Measurements from ENCODE around the gene MOSMO.

MOSMO gene

GRCh38 chr16:21963887-21964286 lies 44.0 kb upstream of the MOSMO start:
- H3K79me2 ChIP-seq (ENCODE audit: insufficient read depth, low read length), result no peaks in the 10 kb centered on the region
- H3K9ac ChIP-seq (ENCODE audit: low read depth, low read length), result no peak overlapping the region
- no peak for ATAC-seq (ENCODE audit: insufficient read depth, low read depth)
- H3K4me1 ChIP-seq (ENCODE audit: insufficient read depth, low read length), result no peaks in the 10 kb centered on the region
- no peaks in the 10 kb centered on the region for H3K27me3 ChIP-seq (ENCODE audit: insufficient read depth, low read length, poor library complexity)
- H3K27ac ChIP-seq (ENCODE audit: low read length), result no peak overlapping the region
- H3K36me3 ChIP-seq (ENCODE audit: insufficient read depth, low read length), result peaks cover 97% of the 10 kb centered on the region
- TF ChIP-seq CTCF (IDR thresholded peaks at IDR 0.05; ENCODE audit: borderline replicate concordance, extremely low read depth, low read length, poor library complexity, severe bottlenecking), result no peak
- no peak for TF ChIP-seq EZH2 (IDR thresholded peaks at IDR 0.05; ENCODE audit: borderline replicate concordance, low read depth, low read length, severe bottlenecking)
- H3K9me3 ChIP-seq (ENCODE audit: insufficient read depth, low read length, severe bottlenecking), result no peaks in the 10 kb centered on the region
- DNase-seq, result no peak
- H4K20me1 ChIP-seq (ENCODE audit: insufficient read depth, low read length), result no peaks in the 10 kb centered on the region; the same call in 1 of the 2 replicates
- no peak overlapping the region for H3K4me2 ChIP-seq (ENCODE audit: insufficient read depth, low read length)
- no peak overlapping the region for H2AFZ ChIP-seq (ENCODE audit: low read depth, low read length)
- H3K4me3 ChIP-seq (ENCODE audit: low read depth in 1 of 2, low read length in 2 of 2), result no peak overlapping the region

- no peak for ATAC-seq (ENCODE audit: insufficient read depth, low read depth)
- no peaks in the 10 kb centered on the region for H3K79me2 ChIP-seq (ENCODE audit: insufficient read depth, low read length)
- TF ChIP-seq EZH2 (IDR thresholded peaks at IDR 0.05; ENCODE audit: borderline replicate concordance, low read depth, low read length, severe bottlenecking) (no peak), CTCF (IDR thresholded peaks at IDR 0.05; ENCODE audit: borderline replicate concordance, extremely low read depth, low read length, poor library complexity, severe bottlenecking) (no peak)
These were observed 43.6 kb upstream of the MOSMO start for GRCh38 chr16:21964353-21964752.

GRCh38 chr16:21971856-21972255 lies 36.1 kb upstream of the MOSMO start:
- Histone ChIP-seq H3K4me3 (ENCODE audit: low read depth in 1 of 2, low read length in 2 of 2) (no peak overlapping the region), H3K9ac (ENCODE audit: low read depth, low read length) (no peak overlapping the region), H3K27me3 (ENCODE audit: insufficient read depth, low read length, poor library complexity) (no peaks in the 10 kb centered on the region), H3K4me1 (ENCODE audit: insufficient read depth, low read length) (no peaks in the 10 kb centered on the region), H3K4me2 (ENCODE audit: insufficient read depth, low read length) (no peak overlapping the region), H3K9me3 (ENCODE audit: insufficient read depth, low read length, severe bottlenecking) (no peaks in the 10 kb centered on the region), H4K20me1 (ENCODE audit: insufficient read depth, low read length) (no peaks in the 10 kb centered on the region), H3K27ac (ENCODE audit: low read length) (no peak overlapping the region), H3K79me2 (ENCODE audit: insufficient read depth, low read length) (no peaks in the 10 kb centered on the region), H2AFZ (ENCODE audit: low read depth, low read length) (no peak overlapping the region), H3K36me3 (ENCODE audit: insufficient read depth, low read length) (peaks cover 99% of the 10 kb centered on the region)
- ATAC-seq (ENCODE audit: insufficient read depth, low read depth), result no peak
- TF ChIP-seq EZH2 (IDR thresholded peaks at IDR 0.05; ENCODE audit: borderline replicate concordance, low read depth, low read length, severe bottlenecking) (no peak), CTCF (IDR thresholded peaks at IDR 0.05; ENCODE audit: borderline replicate concordance, extremely low read depth, low read length, poor library complexity, severe bottlenecking) (no peak)
- no peak for DNase-seq

More at GRCh38 chr16:21964353-21964752, 43.6 kb upstream of the MOSMO start:
- Histone ChIP-seq H4K20me1 (ENCODE audit: insufficient read depth, low read length) (no peaks in the 10 kb centered on the region; the same call in 1 of the 2 replicates), H3K36me3 (ENCODE audit: insufficient read depth, low read length) (peaks cover 97% of the 10 kb centered on the region), H3K4me1 (ENCODE audit: insufficient read depth, low read length) (no peaks in the 10 kb centered on the region), H3K9me3 (ENCODE audit: insufficient read depth, low read length, severe bottlenecking) (no peaks in the 10 kb centered on the region), H2AFZ (ENCODE audit: low read depth, low read length) (no peak overlapping the region), H3K4me3 (ENCODE audit: low read depth in 1 of 2, low read length in 2 of 2) (no peak overlapping the region), H3K9ac (ENCODE audit: low read depth, low read length) (no peak overlapping the region), H3K4me2 (ENCODE audit: insufficient read depth, low read length) (no peak overlapping the region), H3K27ac (ENCODE audit: low read length) (no peak overlapping the region), H3K27me3 (ENCODE audit: insufficient read depth, low read length, poor library complexity) (no peaks in the 10 kb centered on the region)
- no peak for DNase-seq

GRCh38 chr16:21973945-21974344 lies 34.0 kb upstream of the MOSMO start:
- Histone ChIP-seq H4K20me1 (ENCODE audit: insufficient read depth, low read length) (no peaks in the 10 kb centered on the region), H3K36me3 (ENCODE audit: insufficient read depth, low read length) (peaks cover 99% of the 10 kb centered on the region)

More at GRCh38 chr16:21973945-21974344, 34.0 kb upstream of the MOSMO start:
- ATAC-seq (ENCODE audit: insufficient read depth, low read depth) (no peak), DNase-seq (no peak)
- Histone ChIP-seq H3K4me2 (ENCODE audit: insufficient read depth, low read length) (no peak overlapping the region), H2AFZ (ENCODE audit: low read depth, low read length) (no peak overlapping the region), H3K4me3 (ENCODE audit: low read depth in 1 of 2, low read length in 2 of 2) (no peak overlapping the region), H3K4me1 (ENCODE audit: insufficient read depth, low read length) (no peaks in the 10 kb centered on the region), H3K79me2 (ENCODE audit: insufficient read depth, low read length) (no peaks in the 10 kb centered on the region), H3K9ac (ENCODE audit: low read depth, low read length) (no peak overlapping the region), H3K27ac (ENCODE audit: low read length) (no peak overlapping the region), H3K27me3 (ENCODE audit: insufficient read depth, low read length, poor library complexity) (no peaks in the 10 kb centered on the region), H3K9me3 (ENCODE audit: insufficient read depth, low read length, severe bottlenecking) (no peaks in the 10 kb centered on the region)
- no peak for TF ChIP-seq EZH2 (IDR thresholded peaks at IDR 0.05; ENCODE audit: borderline replicate concordance, low read depth, low read length, severe bottlenecking)
- TF ChIP-seq CTCF (IDR thresholded peaks at IDR 0.05; ENCODE audit: borderline replicate concordance, extremely low read depth, low read length, poor library complexity, severe bottlenecking), result no peak

Data from DND-41 (cell line).